NCI-H345 treated with DMSO at 0.1 percent for 48 hours (cell line): ENCODE data around the gene C8B.

Experiments used
- DNase-seq: peaks from one replicate; lab custom pipeline; 2025; ENCODE audit not compliant: unreplicated experiment; lab: John Stamatoyannopoulos, UW

Gene C8B

DNA sequence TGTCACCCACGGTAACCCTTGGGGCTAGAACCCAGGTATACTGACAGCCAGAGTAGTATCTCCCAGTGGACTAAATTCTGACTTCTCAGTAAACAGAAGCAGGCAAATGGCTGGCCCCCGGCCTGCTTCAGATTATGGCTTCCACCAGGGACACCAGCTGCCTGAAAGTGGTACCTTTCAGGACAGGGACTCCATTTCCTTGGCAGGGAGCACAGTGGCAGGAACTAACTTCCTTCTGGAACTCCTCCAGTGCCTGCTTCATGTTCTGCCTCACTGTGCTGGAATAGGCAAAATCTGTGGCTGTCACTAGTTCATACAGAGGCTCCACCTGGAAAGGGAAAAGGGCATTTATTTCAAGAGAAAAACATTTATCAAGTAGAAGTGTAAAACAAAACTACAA is 32.7 kb downstream of the C8B start:
- DNase-seq: no peak

DNA sequence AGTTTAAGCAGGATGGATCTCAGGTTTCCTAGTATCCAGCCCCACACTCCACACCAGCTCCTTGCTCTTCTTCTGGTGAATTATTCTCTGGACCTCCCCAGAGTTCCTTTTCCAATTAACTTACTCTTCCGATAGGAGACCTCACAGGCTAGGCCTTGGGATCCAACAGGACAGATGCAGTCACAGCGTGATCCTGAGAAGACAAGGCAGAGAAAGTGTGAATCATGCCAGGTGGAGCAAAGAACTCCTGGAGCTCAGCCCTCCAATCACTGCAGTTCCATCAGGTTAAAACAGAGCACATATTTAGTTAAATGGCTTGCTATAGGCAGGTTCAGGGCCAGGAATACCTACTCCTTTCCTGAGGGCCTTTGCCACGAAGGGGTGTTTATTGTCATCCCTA is 34.1 kb downstream of the C8B start:
- DNase-seq: no peak

DNA sequence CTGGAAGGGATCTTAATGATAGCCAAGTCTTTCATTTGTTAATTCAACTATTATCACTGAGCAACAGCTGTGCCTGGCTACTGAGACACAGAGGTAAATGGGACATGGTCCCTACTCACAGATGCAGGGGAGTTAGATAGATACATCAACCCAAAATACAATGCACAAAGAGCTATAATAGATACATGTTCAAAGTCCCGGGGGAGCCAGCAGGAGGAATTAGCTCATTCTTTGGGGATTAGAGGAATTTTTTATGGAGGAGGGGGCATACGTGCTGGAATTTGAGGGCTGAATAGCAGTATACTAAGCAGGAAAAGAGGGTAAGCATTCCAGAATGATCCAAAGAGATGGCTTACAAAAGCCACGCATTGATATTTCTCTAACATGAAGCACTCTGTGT is 34.6 kb downstream of the C8B start:
- DNase-seq: no peak

DNA sequence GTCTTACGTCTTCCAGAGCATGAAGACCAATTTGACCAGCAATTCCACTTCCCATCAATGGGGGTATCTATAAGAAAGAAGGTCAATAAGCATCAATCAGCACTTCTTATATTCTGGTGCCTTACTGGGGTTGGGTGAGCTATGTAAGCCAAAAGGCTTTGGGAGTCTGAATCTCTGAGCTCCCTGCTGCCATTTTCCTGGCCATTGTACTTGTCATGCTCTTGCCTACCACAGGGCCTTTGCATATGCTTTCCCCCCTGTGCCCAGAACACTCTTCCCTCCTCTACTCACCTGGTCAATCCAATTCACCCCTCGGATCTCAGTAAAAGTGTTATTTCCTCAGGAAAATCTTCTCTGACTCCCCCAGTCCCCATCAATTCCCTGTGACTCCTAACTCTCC is 36.3 kb downstream of the C8B start:
- DNase-seq: no peak

DNA sequence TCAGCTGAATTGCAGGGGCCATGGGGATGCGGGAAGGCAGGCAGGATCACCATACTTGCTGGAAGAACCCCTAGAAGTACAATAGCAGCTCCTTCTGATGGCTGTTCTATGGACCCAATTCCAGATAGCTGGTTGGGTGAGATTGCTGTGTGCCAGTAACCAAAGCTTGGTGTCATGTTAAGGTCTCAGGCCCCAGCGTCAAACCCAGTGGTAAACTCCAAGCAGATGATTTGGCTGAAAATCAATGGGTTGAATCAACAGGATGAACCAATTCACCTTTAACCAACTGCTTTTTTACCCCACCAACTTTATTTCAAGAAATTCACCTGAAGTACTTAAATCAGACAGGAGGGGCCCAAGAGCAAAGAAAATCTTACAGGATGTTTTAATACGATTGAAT is 37.8 kb downstream of the C8B start:
- DNase-seq: no peak

DNA sequence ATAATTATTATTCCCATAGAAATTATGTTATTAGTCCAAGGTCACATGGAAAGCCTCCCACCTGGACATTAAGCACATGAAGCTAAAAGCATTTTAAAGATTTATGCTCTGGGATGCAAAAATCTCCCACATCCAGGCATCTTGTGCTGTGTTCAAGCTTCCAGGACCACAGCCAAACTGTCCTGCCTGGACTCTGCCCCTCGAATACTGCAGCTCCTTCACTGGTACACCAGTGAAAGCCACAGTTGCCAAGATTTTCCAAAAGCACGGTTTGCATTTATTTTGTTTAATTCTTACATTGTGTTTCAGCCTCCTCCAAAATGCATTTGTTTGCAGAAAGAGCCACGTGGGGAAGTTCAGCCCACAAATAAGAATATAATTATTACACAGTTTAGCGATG is 38.6 kb downstream of the C8B start:
- no peak for DNase-seq

- DNase-seq: no peak
Observed at GRCh38 chr1:56925193-56925592, 40.6 kb downstream of the C8B start.

GRCh38 chr1:56924116-56924515 is 41.7 kb downstream of the C8B start:
- no peak for DNase-seq

GRCh38 chr1:56923201-56923600 is 42.6 kb downstream of the C8B start:
- DNase-seq: no peak

- DNase-seq: no peak
Observed at GRCh38 chr1:56922507-56922906, 43.3 kb downstream of the C8B start.

GRCh38 chr1:56922070-56922469 is 43.7 kb downstream of the C8B start:
- no peak for DNase-seq

DNA sequence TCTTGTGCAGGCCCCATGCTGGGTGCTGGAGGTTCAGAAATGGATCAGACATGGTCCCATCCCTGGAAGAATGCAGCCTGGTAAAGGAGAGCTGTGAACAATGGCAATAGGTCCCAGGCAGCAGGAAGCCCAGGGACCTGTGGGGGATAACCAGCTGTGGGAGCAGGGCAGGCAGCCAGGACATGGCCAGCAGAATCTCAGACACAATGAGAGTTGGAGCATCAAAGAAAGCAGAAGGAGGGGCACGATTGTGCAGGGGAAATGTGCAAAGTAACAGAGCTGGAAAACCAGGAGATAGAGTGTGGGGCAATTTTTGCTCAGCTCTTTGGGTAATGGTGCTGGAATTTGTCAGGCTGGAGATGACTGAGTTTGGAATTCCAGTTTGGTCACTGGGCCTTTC is 44.3 kb downstream of the C8B start:
- DNase-seq: no peak

DNA sequence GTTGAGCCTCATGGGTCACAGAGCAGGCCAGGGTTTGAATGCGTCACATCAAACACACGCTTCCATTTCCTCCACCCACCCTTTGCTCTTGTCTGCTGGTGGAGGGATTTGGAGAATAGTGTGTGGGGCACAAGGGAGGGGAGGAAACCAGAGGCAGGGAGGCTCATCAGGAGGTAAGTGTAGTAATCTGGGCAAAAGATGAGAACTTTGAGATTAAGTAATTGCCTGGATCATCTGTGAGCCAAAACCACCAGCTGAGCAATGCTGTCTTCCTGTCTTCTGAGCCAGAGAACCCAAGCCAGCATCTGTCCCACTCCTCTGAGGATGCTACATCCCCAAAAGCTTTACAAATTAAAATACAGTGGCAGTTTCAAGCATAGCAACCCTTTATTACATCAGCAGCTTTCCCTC is 45.2 kb downstream of the C8B start:
- DNase-seq: no peak

- no peak for DNase-seq
Observed at GRCh38 chr1:56917356-56917755, 48.5 kb downstream of the C8B start.

GRCh38 chr1:56916630-56917029 is 49.2 kb downstream of the C8B start:
- no peak for DNase-seq

GRCh38 chr1:56915960-56916359 is 49.9 kb downstream of the C8B start:
- no peak for DNase-seq

DNA sequence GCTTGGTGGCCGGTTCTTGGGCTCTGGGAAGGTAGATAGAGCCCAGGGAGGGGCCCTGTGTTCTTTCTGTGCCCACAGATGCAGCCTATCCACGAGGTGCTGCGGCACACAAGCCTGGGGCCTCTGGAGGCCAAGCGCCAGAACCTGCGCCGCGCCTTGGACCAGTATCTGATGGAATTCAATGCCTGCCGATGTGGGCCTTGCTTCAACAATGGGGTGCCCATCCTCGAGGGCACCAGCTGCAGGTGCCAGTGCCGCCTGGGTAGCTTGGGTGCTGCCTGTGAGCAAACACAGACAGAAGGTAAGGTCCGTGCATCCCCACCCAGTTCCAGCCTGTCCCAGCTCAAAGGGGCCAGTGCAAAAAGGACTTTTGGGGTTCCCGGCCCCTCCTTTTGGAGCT is 53.5 kb downstream of the C8B start:
- no peak for DNase-seq

DNA sequence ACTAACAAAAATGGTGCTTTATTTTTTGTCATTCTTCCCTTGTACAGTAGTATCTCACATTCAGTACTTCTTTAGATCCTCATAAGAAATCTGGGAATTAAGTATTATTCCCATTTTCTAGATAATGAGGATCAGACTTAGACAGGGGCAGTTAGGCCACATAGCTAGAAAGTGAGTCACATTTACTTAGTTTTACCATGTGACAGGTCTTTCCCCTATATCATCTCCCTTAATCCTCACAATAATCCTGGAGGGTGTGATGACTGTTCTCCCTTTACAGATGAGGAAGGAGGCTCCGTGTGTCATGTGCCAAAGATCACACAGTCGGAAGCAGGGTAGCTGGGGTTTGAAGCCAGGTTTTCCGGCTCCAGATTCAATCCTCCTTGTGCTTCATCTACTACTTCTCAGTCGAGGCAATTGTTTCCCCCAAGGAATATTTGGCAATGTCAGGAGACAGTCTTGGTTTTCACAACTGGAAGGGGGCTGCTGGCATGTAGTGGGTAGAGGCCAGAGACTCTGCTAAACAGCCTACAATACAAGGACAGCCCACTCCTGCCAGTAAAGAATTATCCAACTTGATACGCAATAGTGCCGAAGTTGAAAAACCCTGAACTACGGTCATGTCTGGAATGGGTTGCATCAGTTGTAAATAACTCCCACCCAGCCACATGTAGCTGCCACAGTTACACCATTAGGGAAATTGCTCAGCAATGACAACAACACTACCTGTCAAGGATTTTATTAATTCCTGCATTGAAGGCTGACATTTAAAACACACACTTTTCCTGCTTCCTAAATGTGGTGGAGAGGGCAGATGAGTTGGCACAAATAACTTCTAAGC is 54.5 kb downstream of the C8B start:
- no peak for DNase-seq

GRCh38 chr1:56910441-56910985 is 55.3 kb downstream of the C8B start:
- no peak for DNase-seq

DNA sequence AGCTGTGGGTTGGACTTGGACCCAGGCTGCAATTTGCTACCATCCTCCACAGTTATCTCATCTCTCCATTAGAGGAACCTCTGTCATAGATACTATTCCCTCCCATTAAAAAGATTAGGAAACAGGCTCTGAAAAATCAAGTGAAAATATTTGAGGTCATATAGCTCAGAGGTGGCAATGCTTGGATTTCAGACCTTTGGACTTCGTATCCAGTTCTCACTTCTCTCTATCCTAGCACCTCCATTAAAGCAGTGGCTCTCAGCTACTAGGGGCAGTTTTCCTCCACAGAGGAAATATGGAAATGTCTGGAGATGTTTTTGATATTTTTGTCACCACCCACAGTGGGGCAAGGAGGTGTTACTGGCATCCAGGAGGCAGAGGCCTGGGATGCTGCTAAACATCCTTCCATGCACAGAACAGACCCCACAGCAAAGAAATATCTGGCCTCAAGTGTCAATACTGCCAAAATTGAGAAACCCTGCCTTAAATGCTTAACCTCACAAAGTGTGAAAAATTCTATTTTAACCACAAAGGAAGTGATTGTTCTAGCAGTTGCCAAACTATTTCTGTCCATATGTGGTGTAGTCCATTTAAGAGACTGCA is 57.1 kb downstream of the C8B start:
- no peak for DNase-seq

- no peak for DNase-seq
Observed at GRCh38 chr1:56905667-56906066, 60.1 kb downstream of the C8B start.

DNA sequence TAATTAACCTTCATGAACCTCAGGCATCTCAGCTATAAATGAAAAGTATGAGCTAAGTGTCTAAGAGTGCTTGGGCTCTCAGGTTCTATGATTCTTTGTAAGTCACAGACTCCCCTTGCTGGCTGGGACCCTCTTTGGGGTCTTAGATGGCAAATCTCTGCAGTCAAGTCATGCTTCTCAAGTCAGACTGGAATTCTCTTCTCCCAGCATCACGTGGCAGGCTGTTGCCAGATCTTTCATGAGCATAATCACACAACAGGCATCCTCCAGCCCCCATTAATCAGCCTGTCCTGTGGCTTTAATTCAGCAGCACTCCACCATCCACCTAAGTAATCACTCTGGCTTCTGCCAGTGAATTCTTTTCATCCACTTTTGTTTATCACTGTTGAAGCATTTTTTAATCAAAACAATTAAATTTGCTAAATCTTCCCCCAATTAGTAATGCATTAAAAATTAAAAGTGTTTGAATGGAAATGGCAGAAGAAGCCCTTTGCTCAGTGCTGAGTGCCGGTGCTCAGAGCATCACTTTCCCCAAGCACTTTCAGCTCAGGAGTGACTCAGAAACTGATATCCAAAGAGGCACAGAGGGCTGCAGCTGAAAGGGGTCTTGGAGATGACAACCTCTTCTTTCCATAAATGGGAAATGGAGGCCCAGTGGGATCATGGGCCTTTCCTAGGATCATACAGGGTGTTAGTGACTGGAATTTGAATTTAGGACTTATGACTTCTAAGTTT is 61.0 kb downstream of the C8B start:
- DNase-seq: no peak
